HTR-8/SVneo (cell line): ENCODE data around the gene PCDHA9.
"Not testable (repeated sequence)": the region's sequence is repeated elsewhere in the genome, so short reads cannot be mapped to it uniquely, and the experiment has no call there.

Experiments used
- DNase-seq: peaks from one replicate; pipeline ENCODE4 v3.0.0; 2011; ENCODE audit warnings: low spot score, mixed read lengths; ENCODE audit not compliant: insufficient read length
- FAIRE-seq: peaks from 2 replicates; lab custom pipeline; 2011; peaks lifted over from hg19 to GRCh38; lab: Jason Lieb, UNC

PCDHA9 gene

DNA sequence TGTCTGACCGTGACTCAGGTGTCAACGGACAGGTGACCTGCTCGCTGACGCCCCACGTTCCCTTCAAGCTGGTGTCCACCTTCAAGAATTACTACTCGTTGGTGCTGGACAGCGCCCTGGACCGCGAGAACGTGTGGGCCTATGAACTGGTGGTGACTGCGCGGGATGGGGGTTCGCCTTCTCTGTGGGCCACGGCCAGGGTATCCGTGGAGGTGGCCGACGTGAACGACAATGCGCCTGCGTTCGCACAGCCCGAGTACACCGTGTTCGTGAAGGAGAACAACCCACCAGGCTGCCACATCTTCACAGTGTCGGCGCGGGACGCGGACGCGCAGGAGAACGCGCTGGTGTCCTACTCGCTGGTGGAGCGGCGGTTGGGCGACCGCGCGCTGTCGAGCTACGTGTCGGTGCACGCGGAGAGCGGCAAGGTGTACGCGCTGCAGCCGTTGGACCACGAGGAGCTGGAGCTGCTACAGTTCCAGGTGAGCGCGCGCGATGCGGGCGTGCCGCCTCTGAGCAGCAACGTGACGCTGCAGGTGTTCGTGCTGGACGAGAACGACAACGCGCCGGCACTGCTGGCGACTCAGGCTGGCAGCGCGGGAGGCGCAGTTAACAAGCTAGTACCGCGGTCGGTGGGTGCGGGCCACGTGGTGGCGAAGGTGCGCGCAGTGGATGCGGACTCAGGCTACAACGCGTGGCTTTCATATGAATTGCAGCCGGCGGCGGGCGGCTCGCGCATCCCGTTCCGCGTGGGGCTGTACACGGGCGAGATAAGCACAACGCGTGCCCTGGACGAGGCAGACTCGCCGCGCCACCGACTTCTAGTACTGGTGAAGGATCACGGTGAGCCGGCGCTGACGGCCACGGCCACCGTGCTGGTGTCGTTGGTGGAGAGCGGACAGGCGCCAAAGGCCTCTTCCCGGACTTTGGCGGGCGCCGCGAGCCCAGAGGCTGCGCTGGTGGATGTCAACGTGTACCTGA, 22.3 kb downstream of the PCDHA9 start:
- no peak for FAIRE-seq
- no peak for DNase-seq

DNA sequence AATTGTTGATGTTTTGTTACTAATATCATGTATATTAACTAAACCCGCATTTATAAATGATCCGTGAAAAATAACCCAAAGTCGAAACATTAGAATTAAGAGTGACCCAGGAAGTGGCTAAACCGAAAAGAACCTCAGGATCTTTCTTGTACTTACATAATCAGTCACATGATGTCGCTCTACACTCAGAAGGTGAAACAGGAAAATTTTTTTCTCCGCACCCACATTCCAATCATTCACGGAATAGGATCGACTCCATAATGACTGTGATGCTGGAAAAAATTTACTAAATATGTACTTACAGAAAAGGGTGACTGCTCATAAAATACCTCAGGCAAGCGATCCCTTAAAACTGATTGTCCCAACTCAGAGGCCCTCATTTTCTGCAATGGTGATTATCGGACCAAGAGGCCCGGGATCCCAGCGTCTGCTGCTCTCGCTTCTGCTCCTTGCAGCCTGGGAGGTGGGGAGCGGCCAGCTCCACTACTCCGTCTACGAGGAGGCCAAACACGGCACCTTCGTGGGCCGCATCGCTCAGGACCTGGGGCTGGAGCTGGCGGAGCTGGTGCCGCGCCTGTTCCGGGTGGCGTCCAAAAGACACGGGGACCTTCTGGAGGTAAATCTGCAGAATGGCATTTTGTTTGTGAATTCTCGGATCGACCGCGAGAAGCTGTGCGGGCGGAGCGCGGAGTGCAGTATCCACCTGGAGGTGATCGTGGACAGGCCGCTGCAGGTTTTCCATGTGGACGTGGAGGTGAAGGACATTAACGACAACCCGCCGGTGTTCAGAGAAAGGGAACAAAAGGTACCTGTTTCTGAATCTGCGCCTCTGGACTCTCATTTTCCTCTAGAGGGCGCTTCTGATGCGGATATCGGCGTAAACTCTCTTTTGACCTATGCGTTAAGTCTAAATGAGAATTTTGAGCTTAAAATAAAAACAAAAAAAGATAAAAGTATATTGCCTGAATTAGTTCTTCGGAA, 27.2 kb downstream of the PCDHA9 start, which contains the start of gene PCDHA12:
Gene PCDHA12 (plus strand): TSS at position 224 of the 981 bp plus-strand sequence. CDS start 165 bp downstream, at position 389.
- FAIRE-seq (no peak), DNase-seq (peak; percentile 51)

DNA sequence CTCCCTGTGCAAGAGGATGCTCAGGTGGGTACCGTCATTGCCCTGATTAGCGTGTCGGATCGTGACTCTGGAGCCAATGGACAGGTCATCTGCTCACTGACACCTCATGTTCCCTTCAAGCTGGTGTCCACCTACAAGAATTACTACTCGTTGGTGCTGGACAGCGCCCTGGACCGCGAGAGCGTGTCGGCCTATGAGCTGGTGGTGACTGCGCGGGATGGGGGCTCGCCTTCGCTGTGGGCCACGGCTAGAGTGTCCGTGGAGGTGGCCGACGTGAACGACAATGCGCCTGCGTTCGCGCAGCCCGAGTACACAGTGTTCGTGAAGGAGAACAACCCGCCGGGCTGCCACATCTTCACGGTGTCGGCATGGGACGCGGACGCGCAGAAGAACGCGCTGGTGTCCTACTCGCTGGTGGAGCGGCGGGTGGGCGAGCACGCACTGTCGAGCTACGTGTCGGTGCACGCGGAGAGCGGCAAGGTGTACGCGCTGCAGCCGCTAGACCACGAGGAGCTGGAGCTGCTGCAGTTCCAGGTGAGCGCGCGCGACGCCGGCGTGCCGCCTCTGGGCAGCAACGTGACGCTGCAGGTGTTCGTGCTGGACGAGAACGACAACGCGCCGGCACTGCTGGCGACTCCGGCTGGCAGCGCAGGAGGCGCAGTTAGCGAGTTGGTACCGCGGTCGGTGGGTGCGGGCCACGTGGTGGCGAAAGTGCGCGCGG, 28.5 kb downstream of the PCDHA9 start:
- FAIRE-seq, DNase-seq: not testable (repeated sequence)

DNA sequence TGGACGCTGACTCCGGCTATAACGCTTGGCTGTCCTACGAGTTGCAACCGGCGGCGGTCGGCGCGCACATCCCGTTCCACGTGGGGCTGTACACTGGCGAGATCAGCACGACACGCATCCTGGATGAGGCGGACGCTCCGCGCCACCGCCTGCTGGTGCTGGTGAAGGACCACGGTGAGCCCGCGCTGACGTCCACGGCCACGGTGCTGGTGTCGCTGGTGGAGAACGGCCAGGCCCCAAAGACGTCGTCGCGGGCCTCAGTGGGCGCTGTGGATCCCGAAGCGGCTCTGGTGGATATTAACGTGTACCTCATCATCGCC, 29.0 kb downstream of the PCDHA9 start:
- DNase-seq, result no peak
- FAIRE-seq, result no peak

DNA sequence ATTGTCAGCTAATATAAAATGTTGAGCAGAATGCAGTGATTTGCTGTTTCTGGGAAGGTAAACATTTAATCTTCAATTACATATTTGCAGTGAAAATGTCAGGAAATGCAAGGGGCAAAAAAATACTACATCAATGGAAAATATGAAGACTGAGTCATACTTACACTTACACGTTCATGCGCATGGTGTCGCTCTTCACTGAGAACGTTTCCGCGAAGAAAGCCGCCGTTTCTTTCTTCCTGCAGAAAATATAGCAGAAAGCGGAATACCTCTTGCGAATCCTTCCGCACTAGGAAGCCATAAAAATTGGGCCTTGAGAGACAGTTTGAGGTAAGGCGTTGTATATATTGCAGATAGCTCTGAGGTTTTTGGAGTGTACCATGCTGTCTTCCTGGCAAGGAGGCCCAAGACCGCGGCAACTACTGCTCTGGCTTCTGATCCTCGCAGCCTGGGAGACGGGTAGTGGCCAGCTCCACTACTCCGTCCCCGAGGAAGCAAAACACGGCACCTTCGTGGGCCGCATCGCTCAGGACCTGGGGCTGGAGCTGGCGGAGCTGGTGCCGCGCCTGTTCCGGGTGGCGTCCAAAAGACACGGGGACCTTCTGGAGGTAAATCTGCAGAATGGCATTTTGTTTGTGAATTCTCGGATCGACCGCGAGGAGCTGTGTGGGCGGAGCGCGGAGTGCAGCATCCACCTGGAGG, 33.9 kb downstream of the PCDHA9 start, which contains the start of gene PCDHA13:
Gene PCDHA13 (plus strand): TSS at position 236 of the 702 bp plus-strand sequence. CDS start 145 bp downstream, at position 381.
- FAIRE-seq, result no peak
- DNase-seq, result no peak

DNA sequence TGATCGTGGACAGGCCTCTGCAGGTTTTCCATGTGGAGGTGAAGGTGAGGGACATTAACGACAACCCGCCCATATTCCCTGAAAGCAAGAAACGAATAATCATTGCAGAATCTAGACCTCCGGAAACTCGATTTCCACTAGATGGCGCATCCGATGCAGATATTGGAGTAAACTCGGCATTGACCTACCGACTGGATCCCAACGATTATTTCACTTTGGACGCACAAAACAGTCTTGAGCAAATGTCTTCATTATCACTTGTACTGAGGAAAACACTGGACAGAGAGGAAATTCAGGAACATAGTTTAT, 34.4 kb downstream of the PCDHA9 start:
- FAIRE-seq (no peak), DNase-seq (peak; percentile 31)

DNA sequence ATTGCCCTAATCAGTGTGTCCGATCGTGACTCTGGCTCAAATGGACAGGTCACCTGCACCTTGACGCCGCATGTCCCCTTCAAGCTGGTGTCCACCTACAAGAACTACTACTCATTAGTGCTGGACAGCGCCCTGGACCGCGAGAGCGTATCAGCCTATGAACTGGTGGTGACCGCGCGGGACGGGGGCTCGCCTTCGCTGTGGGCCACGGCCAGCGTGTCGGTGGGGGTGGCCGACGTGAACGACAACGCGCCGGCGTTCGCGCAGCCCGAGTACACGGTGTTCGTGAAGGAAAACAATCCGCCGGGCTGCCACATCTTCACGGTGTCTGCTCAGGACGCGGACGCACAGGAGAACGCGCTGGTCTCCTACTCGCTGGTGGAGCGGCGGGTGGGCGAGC, 35.2 kb downstream of the PCDHA9 start:
- FAIRE-seq (peak; percentile 71), DNase-seq (no peak)

DNA sequence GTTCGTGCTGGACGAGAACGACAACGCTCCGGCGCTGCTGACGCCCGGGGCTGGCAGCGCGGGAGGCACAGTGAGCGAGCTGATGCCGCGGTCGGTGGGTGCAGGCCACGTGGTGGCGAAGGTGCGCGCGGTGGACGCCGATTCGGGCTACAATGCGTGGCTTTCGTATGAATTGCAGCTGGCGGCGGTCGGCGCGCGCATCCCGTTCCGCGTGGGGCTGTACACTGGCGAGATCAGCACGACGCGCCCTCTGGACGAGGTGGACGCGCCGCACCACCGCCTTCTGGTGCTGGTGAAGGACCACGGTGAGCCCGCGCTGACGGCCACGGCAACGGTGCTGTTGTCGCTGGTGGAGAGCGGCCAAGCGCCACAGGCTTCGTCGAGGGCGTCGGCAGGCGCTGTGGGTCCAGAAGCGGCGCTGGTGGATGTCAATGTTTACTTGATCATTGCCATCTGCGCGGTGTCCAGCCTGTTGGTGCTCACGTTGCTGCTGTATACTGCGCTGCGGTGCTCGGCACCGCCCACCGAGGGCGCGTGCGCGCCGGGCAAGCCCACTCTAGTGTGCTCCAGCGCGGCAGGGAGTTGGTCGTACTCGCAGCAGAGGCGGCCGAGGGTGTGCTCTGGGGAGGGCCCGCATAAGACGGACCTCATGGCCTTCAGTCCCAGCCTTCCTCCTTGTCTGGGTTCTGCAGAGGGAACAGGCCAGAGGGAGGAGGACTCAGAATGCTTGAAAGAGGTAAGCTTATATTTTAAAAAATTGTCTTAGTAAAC, 35.9 kb downstream of the PCDHA9 start:
- no peak for FAIRE-seq
- DNase-seq, result no peak
